SK-N-SH (cell line): Measurements from ENCODE around the gene LSG1. TPM values are rescaled to one million over a fixed set of nuclear protein-coding genes. Genes with fewer than 3 reads are reported as not detected.
A peak's percentile ranks its signal among the peaks of the same experiment; 100 is the strongest.

Experiments used
- CTCF ChIA-PET: fragments of 300-600, 350-600 bp; formaldehyde crosslinking; extraction: SDS; loops from one replicate; lab custom pipeline; 2021; lab: Yijun Ruan, JAX
- POLR2A ChIA-PET: fragments of 350-600 bp; sonication (Branson Sonifier 250); formaldehyde crosslinking; extraction: SDS; loops from one replicate; lab custom pipeline; 2020; ENCODE audit warnings: antibody characterized with exemption, inconsistent platforms; lab: Yijun Ruan, JAX
- DNase-seq: peaks from one replicate; pipeline ENCODE4 v3.0.0; 2012
- H2AFZ ChIP-seq: fragments of 200-600 bp; sonication (generic); 2 replicates; pipeline ENCODE4 v1.8.1; 2016; ENCODE audit warnings: antibody characterized with exemption, mild to moderate bottlenecking, low read depth
- H3F3A ChIP-seq: fragments of 200-600 bp; sonication (generic); replicated peaks from 2 replicates; pipeline ENCODE3; 2016; ENCODE audit warnings: antibody characterized with exemption, mild to moderate bottlenecking; ENCODE audit not compliant: insufficient read depth
- H3K27ac ChIP-seq, 2 experiments: fragments of 200-500 bp in 1 of 2; fragments of 200-600 bp in 1 of 2; sonication (Bioruptor generic) in 1 of 2; sonication (generic), shearing (Covaris generic) in 1 of 2; 2 replicates each; pipeline versions ENCODE4 v1.5.1 to v1.6.1; 2014 to 2016; ENCODE audit warnings: low read depth in 2 of 2, inconsistent platforms in 1 of 2, low read length in 1 of 2, mild to moderate bottlenecking in 1 of 2, mixed read lengths in 1 of 2
- H3K27me3 ChIP-seq: fragments of 200-600 bp; sonication (generic), shearing (Covaris generic); 2 replicates; pipeline ENCODE4 v1.6.1; 2016; ENCODE audit warnings: mixed run types; ENCODE audit not compliant: insufficient read depth
- H3K36me3 ChIP-seq, 2 experiments: fragments of 200-500 bp in 1 of 2; fragments of 200-600 bp in 1 of 2; sonication (Bioruptor generic) in 1 of 2; sonication (generic) in 1 of 2; replicated peaks in 1 of 2; 2 replicates each; pipeline versions ENCODE3 to v1.5.1; 2014 to 2016; ENCODE audit warnings: low read length in 1 of 2, mild to moderate bottlenecking in 1 of 2; ENCODE audit not compliant: insufficient read depth in 2 of 2, control insufficient read depth in 1 of 2
- H3K4me1 ChIP-seq, 2 experiments: fragments of 200-500 bp in 1 of 2; fragments of 200-600 bp in 1 of 2; sonication (Bioruptor generic) in 1 of 2; sonication (generic), shearing (Covaris generic) in 1 of 2; 2 replicates each; pipeline versions ENCODE4 v1.5.1 to v1.6.1; 2014 to 2016; ENCODE audit warnings: low read depth in 1 of 2, low read length in 1 of 2, mixed run types in 1 of 2; ENCODE audit not compliant: insufficient read depth in 2 of 2, control insufficient read depth in 1 of 2
- H3K4me2 ChIP-seq: fragments of 200-600 bp; sonication (generic), shearing (Covaris generic); 2 replicates; pipeline ENCODE4 v1.6.1; 2017; ENCODE audit warnings: mixed run types
- H3K4me3 ChIP-seq, 2 experiments: fragments of 200-500 bp in 1 of 2; fragments of 200-600 bp in 1 of 2; sonication (Bioruptor generic) in 1 of 2; sonication (generic), shearing (Covaris generic) in 1 of 2; 2 replicates each; pipeline versions ENCODE4 v1.5.1 to v1.8.1; 2014 to 2016; ENCODE audit warnings: low read depth in 2 of 2, inconsistent platforms in 1 of 2, low read length in 1 of 2, mild to moderate bottlenecking in 1 of 2, mixed read lengths in 1 of 2, moderate library complexity in 1 of 2
- H3K79me2 ChIP-seq: fragments of 200-600 bp; sonication (generic); 2 replicates; pipeline ENCODE4 v1.8.1; 2017; ENCODE audit warnings: mild to moderate bottlenecking; ENCODE audit not compliant: insufficient read depth
- H3K9ac ChIP-seq: fragments of 200-600 bp; sonication (generic); 2 replicates; pipeline ENCODE4 v1.6.1; 2017; ENCODE audit warnings: mixed run types
- H3K9me2 ChIP-seq: fragments of 200-600 bp; sonication (generic); 2 replicates; pipeline ENCODE4 v1.6.1; 2017; ENCODE audit warnings: mixed run types
- H3K9me3 ChIP-seq: fragments of 200-600 bp; sonication (generic); 2 replicates; pipeline ENCODE4 v1.6.1; 2017; ENCODE audit warnings: mixed run types, mild to moderate bottlenecking, moderate library complexity
- H4K20me1 ChIP-seq: fragments of 200-600 bp; sonication (generic); 2 replicates; pipeline ENCODE4 v1.6.1; 2017; ENCODE audit warnings: mild to moderate bottlenecking, mixed run types; ENCODE audit not compliant: insufficient read depth
- CHD2 ChIP-seq: fragments of 150-350 bp; IDR thresholded peaks from 2 replicates; pipeline ENCODE4 v1.6.1; 2018; ENCODE audit warnings: low read length; ENCODE audit not compliant: partially characterized antibody
- EP300 ChIP-seq, 2 experiments: IDR thresholded peaks; 2 replicates each; pipeline versions ENCODE4 v1.4.0 to v1.6.1; 2012; ENCODE audit warnings: borderline replicate concordance in 1 of 2, low read depth in 1 of 2, low read length in 1 of 2
- FOXJ3 ChIP-seq: sonication (generic); formaldehyde crosslinking; IDR thresholded peaks from 2 replicates; pipeline ENCODE4 v1.5.1; 2020; ENCODE audit warnings: mild to moderate bottlenecking, missing genetic modification reagents
- GABPA ChIP-seq: IDR thresholded peaks from 2 replicates; pipeline ENCODE4 v1.4.0; 2012; ENCODE audit warnings: low read depth, mild to moderate bottlenecking
- MXI1 ChIP-seq: IDR thresholded peaks from 2 replicates; pipeline ENCODE4 v1.6.1; 2012; ENCODE audit warnings: mild to moderate bottlenecking, low read depth, low read length, improper control_type of control experiment
- NRF1 ChIP-seq: IDR thresholded peaks from 2 replicates; pipeline ENCODE4 v1.6.1; 2012; ENCODE audit warnings: low read depth, mild to moderate bottlenecking, low read length
- RCOR1 ChIP-seq: fragments of 150-350 bp; IDR thresholded peaks from 2 replicates; pipeline ENCODE4 v1.6.1; 2017; ENCODE audit warnings: antibody characterized with exemption, low read length
- RFX5 ChIP-seq: IDR thresholded peaks from 2 replicates; pipeline ENCODE4 v1.6.1; 2012; ENCODE audit warnings: mild to moderate bottlenecking, improper control_type of control experiment, low read length
- TCF12 ChIP-seq: IDR thresholded peaks from 2 replicates; pipeline ENCODE4 v1.4.0; 2012
- TEAD4 ChIP-seq: IDR thresholded peaks from 2 replicates; pipeline ENCODE4 v1.4.0; 2012; ENCODE audit warnings: mild to moderate bottlenecking, borderline replicate concordance; ENCODE audit not compliant: insufficient read depth
- WGBS: methylation state at CpG from one replicate; pipeline ENCODE4 v1.1.6; 2017; ENCODE audit warnings: low lambda C conversion rate; 5-methylcytosine and 5-hydroxymethylcytosine counted together
- polyA plus RNA-seq, 3 experiments: library from polyadenylated mRNA; depleted of rRNA; stranded (reverse); fragments of >200 nt; gene quantifications; 2 replicates each; pipeline ENCODE4 v1.2.3, GENCODE V29; 2012
- TF ChIP-seq, protein P1 (sequence below): fragments of 150-350 bp; IDR thresholded peaks from 2 replicates; pipeline ENCODE4 v1.6.1; 2017; ENCODE audit warnings: antibody characterized with exemption, low read length, low read depth, borderline replicate concordance
- TF ChIP-seq, protein P2 (sequence below): IDR thresholded peaks from 2 replicates; pipeline ENCODE4 v1.6.1; 2012; ENCODE audit warnings: mild to moderate bottlenecking, low read depth, low read length, moderate library complexity
- TF ChIP-seq, protein P3 (sequence below): IDR thresholded peaks from 2 replicates; pipeline ENCODE4 v1.4.0; 2012; ENCODE audit warnings: low read depth
- TF ChIP-seq, protein P4 (sequence below): IDR thresholded peaks from 2 replicates; pipeline ENCODE4 v1.4.0; 2012; ENCODE audit warnings: low read depth, borderline replicate concordance

LSG1 gene
- polyA plus RNA-seq, 1 of the 3 experiments (the other 2 are of a cell fraction) = 35.1 TPM

DNA sequence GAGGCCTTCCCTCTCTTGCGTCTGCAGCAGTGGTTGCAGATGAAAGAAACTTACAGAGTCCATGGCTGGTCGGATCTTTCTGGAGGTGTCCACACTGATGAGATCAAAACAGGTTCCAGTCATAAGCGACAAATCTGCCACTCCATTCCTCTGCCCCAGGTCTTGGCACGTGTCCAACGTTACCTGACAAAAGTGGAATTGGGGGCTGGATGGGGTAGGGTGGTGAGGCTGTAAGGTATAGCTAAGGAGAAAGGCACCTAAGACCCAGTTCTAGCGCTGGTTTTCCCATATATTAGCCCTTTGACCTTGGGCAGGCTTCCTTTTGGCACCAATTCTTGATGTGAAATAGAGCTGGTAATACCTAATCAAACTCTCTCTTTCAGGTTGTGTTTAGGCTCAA lies 24.7 kb upstream of the LSG1 start:
- H3K27ac ChIP-seq = no peak overlapping the region
- 57% methylated on average over 6 of the region's 6 CpGs for WGBS
- CTCF ChIA-PET = interaction anchor here (1.0 to 1.1 kb wide), 3 partner anchors 11 to 42 kb away, joined by 3 to 6 read pairs (median 3); no protein-coding TSS in a partner anchor
- no peaks in the 10 kb centered on the region for H3K27me3 ChIP-seq
- H3K9ac ChIP-seq = no peak overlapping the region
- H4K20me1 ChIP-seq = no peaks in the 10 kb centered on the region
- no peaks in the 10 kb centered on the region for H3K9me2 ChIP-seq
- no peaks in the 10 kb centered on the region for H3F3A ChIP-seq
- H3K9me3 ChIP-seq = no peaks in the 10 kb centered on the region
- no peak overlapping the region for H3K4me3 ChIP-seq
- POLR2A ChIA-PET = no interaction called here
- H3K36me3 ChIP-seq = no peaks in the 10 kb centered on the region
- H3K4me2 ChIP-seq = no peak overlapping the region
- DNase-seq = no peak
- no peak overlapping the region for H2AFZ ChIP-seq
- no peaks in the 10 kb centered on the region for H3K79me2 ChIP-seq
- TF ChIP-seq, protein P1, sequence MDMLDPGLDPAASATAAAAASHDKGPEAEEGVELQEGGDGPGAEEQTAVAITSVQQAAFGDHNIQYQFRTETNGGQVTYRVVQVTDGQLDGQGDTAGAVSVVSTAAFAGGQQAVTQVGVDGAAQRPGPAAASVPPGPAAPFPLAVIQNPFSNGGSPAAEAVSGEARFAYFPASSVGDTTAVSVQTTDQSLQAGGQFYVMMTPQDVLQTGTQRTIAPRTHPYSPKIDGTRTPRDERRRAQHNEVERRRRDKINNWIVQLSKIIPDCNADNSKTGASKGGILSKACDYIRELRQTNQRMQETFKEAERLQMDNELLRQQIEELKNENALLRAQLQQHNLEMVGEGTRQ = no peak
- TF ChIP-seq, protein P2, sequence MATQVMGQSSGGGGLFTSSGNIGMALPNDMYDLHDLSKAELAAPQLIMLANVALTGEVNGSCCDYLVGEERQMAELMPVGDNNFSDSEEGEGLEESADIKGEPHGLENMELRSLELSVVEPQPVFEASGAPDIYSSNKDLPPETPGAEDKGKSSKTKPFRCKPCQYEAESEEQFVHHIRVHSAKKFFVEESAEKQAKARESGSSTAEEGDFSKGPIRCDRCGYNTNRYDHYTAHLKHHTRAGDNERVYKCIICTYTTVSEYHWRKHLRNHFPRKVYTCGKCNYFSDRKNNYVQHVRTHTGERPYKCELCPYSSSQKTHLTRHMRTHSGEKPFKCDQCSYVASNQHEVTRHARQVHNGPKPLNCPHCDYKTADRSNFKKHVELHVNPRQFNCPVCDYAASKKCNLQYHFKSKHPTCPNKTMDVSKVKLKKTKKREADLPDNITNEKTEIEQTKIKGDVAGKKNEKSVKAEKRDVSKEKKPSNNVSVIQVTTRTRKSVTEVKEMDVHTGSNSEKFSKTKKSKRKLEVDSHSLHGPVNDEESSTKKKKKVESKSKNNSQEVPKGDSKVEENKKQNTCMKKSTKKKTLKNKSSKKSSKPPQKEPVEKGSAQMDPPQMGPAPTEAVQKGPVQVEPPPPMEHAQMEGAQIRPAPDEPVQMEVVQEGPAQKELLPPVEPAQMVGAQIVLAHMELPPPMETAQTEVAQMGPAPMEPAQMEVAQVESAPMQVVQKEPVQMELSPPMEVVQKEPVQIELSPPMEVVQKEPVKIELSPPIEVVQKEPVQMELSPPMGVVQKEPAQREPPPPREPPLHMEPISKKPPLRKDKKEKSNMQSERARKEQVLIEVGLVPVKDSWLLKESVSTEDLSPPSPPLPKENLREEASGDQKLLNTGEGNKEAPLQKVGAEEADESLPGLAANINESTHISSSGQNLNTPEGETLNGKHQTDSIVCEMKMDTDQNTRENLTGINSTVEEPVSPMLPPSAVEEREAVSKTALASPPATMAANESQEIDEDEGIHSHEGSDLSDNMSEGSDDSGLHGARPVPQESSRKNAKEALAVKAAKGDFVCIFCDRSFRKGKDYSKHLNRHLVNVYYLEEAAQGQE = no peak
- TF ChIP-seq RCOR1 (no peak), TCF12 (no peak), TEAD4 (no peak), NRF1 (no peak), GABPA (no peak)
- TF ChIP-seq, protein P3, sequence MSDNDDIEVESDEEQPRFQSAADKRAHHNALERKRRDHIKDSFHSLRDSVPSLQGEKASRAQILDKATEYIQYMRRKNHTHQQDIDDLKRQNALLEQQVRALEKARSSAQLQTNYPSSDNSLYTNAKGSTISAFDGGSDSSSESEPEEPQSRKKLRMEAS = no peak
- TF ChIP-seq, all 33 proteins: peak for 0
- peaks cover 0 to 7% of the 10 kb centered on the region in 2 experiments; a peak in 2 of 4 replicates for H3K4me1 ChIP-seq

DNA sequence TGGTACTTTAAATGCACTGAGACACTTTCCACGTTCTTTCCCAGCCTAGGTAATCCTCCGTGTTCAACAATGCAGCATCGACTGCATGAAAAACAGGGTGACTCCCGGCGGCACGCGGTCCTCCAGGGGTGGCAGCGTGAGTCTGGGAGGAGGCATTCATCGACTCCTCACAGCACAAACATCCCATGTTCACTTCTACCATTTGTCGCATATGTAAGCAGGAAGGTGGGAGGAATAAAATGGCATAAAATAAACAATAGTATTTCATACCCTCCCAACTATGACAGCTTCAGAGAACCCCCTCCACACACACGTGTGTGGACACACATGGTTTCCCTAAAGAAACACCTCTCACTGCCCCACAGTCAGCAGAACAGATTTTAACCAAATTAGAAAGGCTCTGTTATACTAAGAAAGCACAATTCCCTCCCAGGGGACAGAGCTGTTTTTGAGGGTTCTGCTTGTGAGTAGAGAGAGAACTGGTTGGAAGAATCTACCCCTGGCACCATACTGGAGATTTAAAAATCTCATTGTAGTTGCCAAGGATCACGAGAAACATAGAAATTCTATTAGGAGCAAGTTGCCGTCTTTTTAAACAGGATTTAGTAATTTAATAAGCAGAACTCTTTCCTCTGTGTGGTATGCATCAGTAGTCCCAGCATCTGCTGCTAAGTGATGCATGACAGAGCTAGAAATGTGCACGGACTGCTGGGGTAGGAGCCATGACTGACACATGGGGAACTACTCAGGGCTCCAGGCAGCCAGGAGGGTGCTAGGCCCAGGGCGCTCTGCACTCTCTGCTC lies 19.7 kb upstream of the LSG1 start:
- CTCF ChIA-PET = interaction anchor here (1.2 to 4.7 kb wide), 5 partner anchors 9 to 579 kb away, joined by 3 to 20 read pairs (median 7); partner anchors contain the start of genes LSG1 and XXYLT1
- TF ChIP-seq MXI1 = peak; percentile 91
- TF ChIP-seq TCF12 = no peak
- no peak for TF ChIP-seq NRF1
- no peak for TF ChIP-seq FOXJ3 (CRISPR knock-in tag)
- peak in 1 of 2 experiments; percentile 50; a peak in 1 of 4 replicates for TF ChIP-seq EP300 (IDR thresholded peaks at IDR 0.05; ENCODE audit: borderline replicate concordance in 1 of 2, low read depth in 1 of 2, low read length in 1 of 2)
- peak; percentile 11 for TF ChIP-seq CHD2
- TF ChIP-seq, protein P4, sequence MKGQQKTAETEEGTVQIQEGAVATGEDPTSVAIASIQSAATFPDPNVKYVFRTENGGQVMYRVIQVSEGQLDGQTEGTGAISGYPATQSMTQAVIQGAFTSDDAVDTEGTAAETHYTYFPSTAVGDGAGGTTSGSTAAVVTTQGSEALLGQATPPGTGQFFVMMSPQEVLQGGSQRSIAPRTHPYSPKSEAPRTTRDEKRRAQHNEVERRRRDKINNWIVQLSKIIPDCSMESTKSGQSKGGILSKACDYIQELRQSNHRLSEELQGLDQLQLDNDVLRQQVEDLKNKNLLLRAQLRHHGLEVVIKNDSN = no peak
- TF ChIP-seq, protein P2 = no peak
- no peak for TF ChIP-seq RFX5
- TF ChIP-seq, protein P3 = no peak

More for the DNA sequence above, 19.7 kb upstream of the LSG1 start:
- H3K9me2 ChIP-seq = no peaks in the 10 kb centered on the region
- H2AFZ ChIP-seq = no peak overlapping the region
- no peak overlapping the region for H3K4me3 ChIP-seq
- H4K20me1 ChIP-seq = no peaks in the 10 kb centered on the region
- peaks cover 12 to 42% of the 10 kb centered on the region in 2 experiments for H3K4me1 ChIP-seq
- no peak overlapping the region for H3K9ac ChIP-seq
- H3K36me3 ChIP-seq = peaks cover 0 to 4% of the 10 kb centered on the region in 2 experiments
- H3K27me3 ChIP-seq = no peaks in the 10 kb centered on the region
- no peaks in the 10 kb centered on the region for H3K9me3 ChIP-seq
- H3K27ac ChIP-seq = peak overlapping the region in 1 of 2 experiments; percentile 82; a peak in 2 of 4 replicates
- POLR2A ChIA-PET = interaction anchor here (1.1 kb wide), 1 partner anchor 180 kb away, joined by 3 read pairs; no protein-coding TSS in a partner anchor
- peak; percentile 83 for DNase-seq
- no peak overlapping the region for H3K4me2 ChIP-seq
- 68% methylated on average over 14 of the region's 15 CpGs for WGBS
- peaks cover 4% of the 10 kb centered on the region for H3F3A ChIP-seq
- no peaks in the 10 kb centered on the region for H3K79me2 ChIP-seq
